ENCODE measurements around the gene PEX13. TPM values are rescaled to one million over a fixed set of nuclear protein-coding genes. Genes with fewer than 3 reads are reported as not detected.
"Not testable (repeated sequence)": the region's sequence is repeated elsewhere in the genome, so short reads cannot be mapped to it uniquely, and the experiment has no call there.

PEX13 gene
- total RNA-seq, 1 donor from 2014 or later: 28.8 TPM

- DNase-seq (ENCODE audit: low read depth) (no peak), FAIRE-seq (no peak)
- H3K27ac ChIP-seq (ENCODE audit: low read depth, low read length): no peak overlapping the region
- no peaks in the 10 kb centered on the region for H3K36me3 ChIP-seq (ENCODE audit: insufficient read depth, low read length)
- H3K4me3 ChIP-seq (ENCODE audit: insufficient read depth, low read depth, low read length): no peak overlapping the region
- no peaks in the 10 kb centered on the region for H3K9me3 ChIP-seq (ENCODE audit: insufficient read depth, low read depth, low read length)
- Mint-ChIP-seq H3K4me1 (ENCODE audit: low read depth, unreplicated experiment) (peaks cover 4% of the 10 kb centered on the region), H3K36me3 (ENCODE audit: low read depth, unreplicated experiment) (peaks cover 2% of the 10 kb centered on the region), H3K9me3 (ENCODE audit: unreplicated experiment) (no peaks in the 10 kb centered on the region), H3K27ac (ENCODE audit: unreplicated experiment) (no peak overlapping the region), H3K27me3 (ENCODE audit: low read depth, unreplicated experiment) (no peaks in the 10 kb centered on the region), H3K4me3 (ENCODE audit: unreplicated experiment) (no peak overlapping the region)
- no peak overlapping the region for H2AFZ ChIP-seq (ENCODE audit: low read depth, low read length)
- TF ChIP-seq CTCF (IDR thresholded peaks at IDR 0.05; ENCODE audit: insufficient read depth, low read depth, low read length): no peak
- no peak for TF ChIP-seq EZH2 (IDR thresholded peaks at IDR 0.05; ENCODE audit: insufficient read depth, low read length)
- no peaks in the 10 kb centered on the region for H3K4me1 ChIP-seq (ENCODE audit: insufficient read depth, low read length)
- no peaks in the 10 kb centered on the region for H3K79me2 ChIP-seq (ENCODE audit: insufficient read depth, low read length)
- no peaks in the 10 kb centered on the region for H3K27me3 ChIP-seq (ENCODE audit: insufficient read depth, low read length)
- no peak overlapping the region for H3K9ac ChIP-seq (ENCODE audit: low read length)
- H4K20me1 ChIP-seq (ENCODE audit: insufficient read depth, low read length): no peaks in the 10 kb centered on the region
- H3K4me2 ChIP-seq (ENCODE audit: low read length): no peak overlapping the region
Measured at GRCh38 chr2:60980071-60980815, 37.3 kb upstream of the PEX13 start.

- H3K9me3 ChIP-seq (ENCODE audit: insufficient read depth, low read depth, low read length); H4K20me1 ChIP-seq (ENCODE audit: insufficient read depth, low read length); H3K27ac ChIP-seq (ENCODE audit: low read depth, low read length); H3K9ac ChIP-seq (ENCODE audit: low read length); H3K4me3 Mint-ChIP-seq (ENCODE audit: unreplicated experiment); DNase-seq (ENCODE audit: low read depth); H3K4me1 Mint-ChIP-seq (ENCODE audit: low read depth, unreplicated experiment); H3K27ac Mint-ChIP-seq (ENCODE audit: unreplicated experiment); H3K36me3 ChIP-seq (ENCODE audit: insufficient read depth, low read length); H3K36me3 Mint-ChIP-seq (ENCODE audit: low read depth, unreplicated experiment); H3K27me3 ChIP-seq (ENCODE audit: insufficient read depth, low read length); H3K9me3 Mint-ChIP-seq (ENCODE audit: unreplicated experiment); H3K4me2 ChIP-seq (ENCODE audit: low read length); H3K4me3 ChIP-seq (ENCODE audit: insufficient read depth, low read depth, low read length); H2AFZ ChIP-seq (ENCODE audit: low read depth, low read length); FAIRE-seq; H3K4me1 ChIP-seq (ENCODE audit: insufficient read depth, low read length); H3K27me3 Mint-ChIP-seq (ENCODE audit: low read depth, unreplicated experiment); H3K79me2 ChIP-seq (ENCODE audit: insufficient read depth, low read length): not testable (repeated sequence)
Measured at GRCh38 chr2:60982066-60982465, 35.5 kb upstream of the PEX13 start.

- no peak overlapping the region for H2AFZ ChIP-seq (ENCODE audit: low read depth, low read length)
- H4K20me1 ChIP-seq (ENCODE audit: insufficient read depth, low read length): no peaks in the 10 kb centered on the region
- H3K4me1 ChIP-seq (ENCODE audit: insufficient read depth, low read length): no peaks in the 10 kb centered on the region
- H3K36me3 Mint-ChIP-seq (ENCODE audit: low read depth, unreplicated experiment): peaks cover 2% of the 10 kb centered on the region
- no peak overlapping the region for H3K4me3 Mint-ChIP-seq (ENCODE audit: unreplicated experiment)
- H3K27me3 ChIP-seq (ENCODE audit: insufficient read depth, low read length): no peaks in the 10 kb centered on the region
- no peak for TF ChIP-seq EZH2 (IDR thresholded peaks at IDR 0.05; ENCODE audit: insufficient read depth, low read length)
- TF ChIP-seq CTCF (IDR thresholded peaks at IDR 0.05; ENCODE audit: insufficient read depth, low read depth, low read length): no peak
- H3K4me2 ChIP-seq (ENCODE audit: low read length): no peak overlapping the region
- H3K27me3 Mint-ChIP-seq (ENCODE audit: low read depth, unreplicated experiment): no peaks in the 10 kb centered on the region
- H3K27ac ChIP-seq (ENCODE audit: low read depth, low read length): no peak overlapping the region
- no peaks in the 10 kb centered on the region for H3K9me3 Mint-ChIP-seq (ENCODE audit: unreplicated experiment)
- H3K4me1 Mint-ChIP-seq (ENCODE audit: low read depth, unreplicated experiment): no peaks in the 10 kb centered on the region
- H3K27ac Mint-ChIP-seq (ENCODE audit: unreplicated experiment): no peak overlapping the region
- no peaks in the 10 kb centered on the region for H3K79me2 ChIP-seq (ENCODE audit: insufficient read depth, low read length)
- no peaks in the 10 kb centered on the region for H3K36me3 ChIP-seq (ENCODE audit: insufficient read depth, low read length)
- H3K9ac ChIP-seq (ENCODE audit: low read length): no peak overlapping the region
- FAIRE-seq (no peak), DNase-seq (ENCODE audit: low read depth) (no peak)
- H3K9me3 ChIP-seq (ENCODE audit: insufficient read depth, low read depth, low read length): no peaks in the 10 kb centered on the region
- no peak overlapping the region for H3K4me3 ChIP-seq (ENCODE audit: insufficient read depth, low read depth, low read length)
Measured at GRCh38 chr2:60984720-60985119, 32.8 kb upstream of the PEX13 start.
